Panc1 (cell line): ENCODE measurements around the gene POU2AF3. TPM values are rescaled to one million over a fixed set of nuclear protein-coding genes. Genes with fewer than 3 reads are reported as not detected.

Source experiments
- ATAC-seq: fragments of 200-7000 bp; cut with Tn5 transposase; 2 replicates; pipeline ENCODE4 v1.9.1; 2020; ENCODE audit warnings: mild to moderate bottlenecking, moderate library complexity
- BruUV-seq: library from RNA; stranded (reverse); fragments of 400-500 nt; replicated peaks from 2 replicates; lab custom pipeline; 2021; lab: Mats Ljungman, UMichigan
- CTCF ChIA-PET: fragments of 300-600 bp; sonication (Branson Sonifier 250); formaldehyde crosslinking; loops from one replicate; lab custom pipeline; 2022; ENCODE audit warnings: antibody characterized with exemption; lab: Charles Lee
- POLR2A ChIA-PET: fragments of 300-600 bp; sonication (Branson Sonifier 250); formaldehyde crosslinking; loops from one replicate; lab custom pipeline; 2022; ENCODE audit warnings: antibody characterized with exemption; lab: Charles Lee
- DNase-seq: peaks from one replicate; pipeline ENCODE4 v3.0.0-alpha.2; 2010; ENCODE audit warnings: low read depth, low spot score
- H3K27ac ChIP-seq: 2 replicates; pipeline ENCODE4 v1.5.1; 2011; ENCODE audit warnings: mild to moderate bottlenecking, low read length, inconsistent platforms
- H3K27me3 ChIP-seq: fragments of 200-500 bp; sonication (Bioruptor generic); 2 replicates; pipeline ENCODE4 v1.6.0; 2014; ENCODE audit warnings: low read length, inconsistent platforms; ENCODE audit not compliant: control insufficient read depth, insufficient read depth
- H3K36me3 ChIP-seq: fragments of 200-500 bp; sonication (Bioruptor generic); 2 replicates; pipeline ENCODE4 v1.5.1; 2014; ENCODE audit warnings: inconsistent platforms, mild to moderate bottlenecking, low read length, moderate library complexity; ENCODE audit not compliant: control insufficient read depth, insufficient read depth
- H3K4me1 ChIP-seq: 2 replicates; pipeline ENCODE4 v1.5.1; 2011; ENCODE audit warnings: inconsistent platforms, mild to moderate bottlenecking, low read length, moderate library complexity; ENCODE audit not compliant: control insufficient read depth, insufficient read depth
- H3K4me3 ChIP-seq, 2 experiments: 2 replicates each; pipeline ENCODE4 v1.5.1; 2011 to 2012; ENCODE audit warnings: low read depth in 2 of 2, low read length in 2 of 2, mild to moderate bottlenecking in 2 of 2, inconsistent platforms in 1 of 2, moderate library complexity in 1 of 2
- H3K9me3 ChIP-seq: fragments of 200-500 bp; sonication (Bioruptor generic); 2 replicates; pipeline ENCODE4 v1.5.1; 2014; ENCODE audit warnings: low read depth, mild to moderate bottlenecking, inconsistent platforms, low read length, moderate library complexity; ENCODE audit not compliant: control insufficient read depth, insufficient read depth
- CTCF ChIP-seq: fragments of 450-650 bp; IDR thresholded peaks from 2 replicates; pipeline ENCODE4 v1.5.1; 2017; ENCODE audit warnings: mild to moderate bottlenecking
- POLR2AphosphoS5 ChIP-seq: IDR thresholded peaks from 2 replicates; pipeline ENCODE4 v1.6.1; 2012; ENCODE audit warnings: mild to moderate bottlenecking, low read depth, low read length, moderate library complexity
- REST ChIP-seq, 2 experiments: IDR thresholded peaks; 2 replicates each; pipeline ENCODE4 v1.6.1; 2011 to 2012; ENCODE audit warnings: low read depth in 2 of 2, control low read depth in 1 of 2, low read length in 1 of 2, mild to moderate bottlenecking in 1 of 2, moderate library complexity in 1 of 2; ENCODE audit not compliant: insufficient read depth in 1 of 2
- SIN3A ChIP-seq: IDR thresholded peaks from 2 replicates; pipeline ENCODE4 v1.6.1; 2012; ENCODE audit warnings: low read depth, mild to moderate bottlenecking, low read length, moderate library complexity, borderline replicate concordance; ENCODE audit not compliant: insufficient read depth
- TCF7L2 ChIP-seq: IDR thresholded peaks from 2 replicates; pipeline ENCODE4 v1.6.1; 2011; ENCODE audit warnings: mild to moderate bottlenecking, low read depth, low read length, inconsistent platforms
- in situ Hi-C: cut with HindIII; loops from 2 replicates; pipeline ENCODE4 v1.10.0; 2016; ENCODE audit warnings: low sequenced_read_pairs, low pct_unique_long_range_greater_than_20kb
- intact Hi-C: fragments of 100-400 bp; cut with micrococcal nuclease; formaldehyde crosslinking; loops from one replicate; pipeline ENCODE4 v1.10.0; 2022; ENCODE audit not compliant: unreplicated experiment
- total RNA-seq: library from RNA; stranded (reverse); gene quantifications from one replicate; pipeline ENCODE4 v1.2.1, GENCODE V29; 2021; ENCODE audit not compliant: unreplicated experiment

Gene POU2AF3
- total RNA-seq, 1 experiment from 2014 or later = 0.64 TPM

GRCh38 chr11:111300569-111300968, 2.2 kb downstream of the POU2AF3 start:
- Histone ChIP-seq H3K27ac (no peak overlapping the region), H3K9me3 (no peaks in the 10 kb centered on the region), H3K4me1 (no peaks in the 10 kb centered on the region), H3K27me3 (peaks cover 20% of the 10 kb centered on the region), H3K4me3 (no peak overlapping the region), H3K36me3 (no peaks in the 10 kb centered on the region)
- in situ Hi-C loops (no loop called here), intact Hi-C loops (no loop called here)
- DNase-seq = no peak
- no TSS peak for BruUV-seq
- no peak for ATAC-seq
- ChIA-PET CTCF (no interaction called here), POLR2A (no interaction called here)
- TF ChIP-seq TCF7L2 (no peak), REST (IDR thresholded peaks at IDR 0.05; ENCODE audit: insufficient read depth in 1 of 2, low read depth in 2 of 2, low read length in 1 of 2) (no peak), CTCF (no peak), SIN3A (no peak), POLR2AphosphoS5 (no peak)

- ChIA-PET CTCF (no interaction called here), POLR2A (no interaction called here)
- ATAC-seq (no peak), DNase-seq (no peak)
- no TSS peak for BruUV-seq
- TF ChIP-seq SIN3A (no peak), REST (IDR thresholded peaks at IDR 0.05; ENCODE audit: insufficient read depth in 1 of 2, low read depth in 2 of 2, low read length in 1 of 2) (no peak), CTCF (no peak), TCF7L2 (no peak), POLR2AphosphoS5 (no peak)
- Histone ChIP-seq H3K9me3 (no peaks in the 10 kb centered on the region), H3K27ac (no peak overlapping the region), H3K27me3 (peaks cover 25% of the 10 kb centered on the region), H3K36me3 (no peaks in the 10 kb centered on the region), H3K4me1 (no peaks in the 10 kb centered on the region), H3K4me3 (no peak overlapping the region)
- in situ Hi-C loops (no loop called here), intact Hi-C loops (no loop called here)
Observed at GRCh38 chr11:111301004-111301841, 2.9 kb downstream of the POU2AF3 start.
